ENCODE data around the gene ZIK1. TPM values are rescaled to one million over a fixed set of nuclear protein-coding genes. Genes with fewer than 3 reads are reported as not detected.
A peak's percentile ranks its signal among the peaks of the same experiment; 100 is the strongest.

Gene ZIK1
- total and polyA plus RNA-seq, 2 of the 8 experiments (the other 6 are each of a cell fraction or from before 2014, with no cell fraction given) = 19.4 to 36.5 TPM

- Histone ChIP-seq H4K5ac (ENCODE audit: insufficient read length, low read depth, low read length) (no peak overlapping the region), H3K4me1 (replicated peaks in 1 of 4; ENCODE audit: control insufficient read depth in 3 of 4, insufficient read depth in 4 of 4, low read length in 3 of 4) (no peaks in the 10 kb centered on the region), H4K91ac (replicated peaks; ENCODE audit: insufficient read length, low read length) (no peak overlapping the region), H3K9ac (replicated peaks in 1 of 4; ENCODE audit: extremely low read depth in 1 of 4, low read depth in 3 of 4, low read length in 3 of 4) (no peak overlapping the region), H4K20me1 (replicated peaks in 1 of 2; ENCODE audit: control insufficient read depth in 1 of 2, insufficient read depth in 2 of 2, low read length in 2 of 2) (no peaks in the 10 kb centered on the region), H3K27me3 (replicated peaks in 1 of 4; ENCODE audit: control insufficient read depth in 3 of 4, extremely low read depth in 1 of 4, insufficient read depth in 3 of 4, low read length in 3 of 4) (no peaks in the 10 kb centered on the region), H3K79me2 (ENCODE audit: control insufficient read depth in 1 of 2, insufficient read depth in 2 of 2, low read length in 2 of 2) (peaks cover 0 to 8% of the 10 kb centered on the region in 2 experiments; a peak in 1 of 4 replicates), H3K23me2 (ENCODE audit: low read depth, low read length) (no peaks in the 10 kb centered on the region), H3K9me3 (ENCODE audit: insufficient read depth in 2 of 2, low read depth in 1 of 2, low read length in 1 of 2) (peaks cover 56 to 70% of the 10 kb centered on the region in 2 experiments), H2BK120ac (replicated peaks; ENCODE audit: low read depth, low read length) (no peak overlapping the region), H2BK20ac (ENCODE audit: low read length) (no peak overlapping the region), H4K8ac (ENCODE audit: extremely low read depth, insufficient read depth, low read length) (no peak overlapping the region), H3K4me2 (ENCODE audit: insufficient read depth in 1 of 2, low read depth in 2 of 2, low read length in 2 of 2) (no peak overlapping the region), H3K4me3 (ENCODE audit: extremely low read depth in 1 of 4, insufficient read depth in 2 of 4, low read depth in 3 of 4, low read length in 4 of 4) (0 out of 8 replicates have a peak overlapping the region, but pooled peaks of 1 of the 4 experiments have one; percentile 0), H3K56ac (replicated peaks; ENCODE audit: insufficient read length, low read depth, low read length) (no peak overlapping the region), H3K14ac (ENCODE audit: insufficient read length) (no peak overlapping the region), H2AK5ac (ENCODE audit: low read depth, low read length) (no peak overlapping the region), H2BK12ac (ENCODE audit: low read depth, low read length) (no peak overlapping the region), H3K36me3 (ENCODE audit: control insufficient read depth in 2 of 4, insufficient read depth in 4 of 4, low read length in 3 of 4) (peaks cover 15 to 87% (median 57%) of the 10 kb centered on the region in 4 experiments), H3K79me1 (ENCODE audit: low read depth, low read length) (peaks cover 2% of the 10 kb centered on the region; the same call in 1 of the 2 replicates), H3K4ac (replicated peaks; ENCODE audit: insufficient read length, low read depth, low read length) (no peak overlapping the region), H3K23ac (ENCODE audit: insufficient read length) (no peak overlapping the region), H3K27ac (ENCODE audit: low read depth, low read length) (no peak overlapping the region), H2BK15ac (ENCODE audit: low read length) (no peak overlapping the region), H2BK5ac (ENCODE audit: low read depth, low read length) (no peak overlapping the region), H3K18ac (ENCODE audit: extremely low read depth, low read length) (no peak overlapping the region), H2AFZ (ENCODE audit: low read length) (no peak overlapping the region)
- TF ChIP-seq CEBPB (IDR thresholded peaks at IDR 0.05; ENCODE audit: low read depth, low read length) (no peak), SIN3A (conservative IDR thresholded peaks at IDR 0.05 in 1 of 2, IDR thresholded peaks at IDR 0.05 in 1 of 2; ENCODE audit: low read depth in 1 of 2, low read length in 2 of 2) (no peak), ZNF274 (IDR thresholded peaks at IDR 0.05; ENCODE audit: borderline replicate concordance, extremely low read depth, low read length) (peak; percentile 58; the same call in 1 of the 2 replicates)
- ChIA-PET CTCF (ENCODE audit: partially characterized antibody) (no interaction called here), POLR2A (ENCODE audit: partially characterized antibody) (no interaction called here)
- no peak for DNase-seq (ENCODE audit: low read depth in 1 of 2, low spot score in 2 of 2)
- no peak for FAIRE-seq
- 99% methylated on average over 7 of the region's 7 CpGs; no CpG with 5 or more reads in 1 of the 2 experiments for WGBS, 2 experiments (ENCODE audit: extremely low coverage in 1 of 2, insufficient coverage in 1 of 2, insufficient read length in 1 of 2, insufficient replicate concordance in 2 of 2, low coverage in 1 of 2, low lambda C conversion rate in 2 of 2, missing lambda C conversion rate in 1 of 2)
These were observed 45.9 kb upstream of the ZIK1 start for GRCh38 chr19:57537953-57538547.

Measured in H1 (cell line).